HG03103 (cell line): Measurements from ENCODE around the gene PLEKHA6.

ENCODE experiments used
- ATAC-seq: cut with Tn5 transposase; IDR thresholded peaks from one replicate; pipeline ENCODE4 v1.9.1; 2021; ENCODE audit warnings: low read depth; ENCODE audit not compliant: unreplicated experiment

The PLEKHA6 gene

DNA sequence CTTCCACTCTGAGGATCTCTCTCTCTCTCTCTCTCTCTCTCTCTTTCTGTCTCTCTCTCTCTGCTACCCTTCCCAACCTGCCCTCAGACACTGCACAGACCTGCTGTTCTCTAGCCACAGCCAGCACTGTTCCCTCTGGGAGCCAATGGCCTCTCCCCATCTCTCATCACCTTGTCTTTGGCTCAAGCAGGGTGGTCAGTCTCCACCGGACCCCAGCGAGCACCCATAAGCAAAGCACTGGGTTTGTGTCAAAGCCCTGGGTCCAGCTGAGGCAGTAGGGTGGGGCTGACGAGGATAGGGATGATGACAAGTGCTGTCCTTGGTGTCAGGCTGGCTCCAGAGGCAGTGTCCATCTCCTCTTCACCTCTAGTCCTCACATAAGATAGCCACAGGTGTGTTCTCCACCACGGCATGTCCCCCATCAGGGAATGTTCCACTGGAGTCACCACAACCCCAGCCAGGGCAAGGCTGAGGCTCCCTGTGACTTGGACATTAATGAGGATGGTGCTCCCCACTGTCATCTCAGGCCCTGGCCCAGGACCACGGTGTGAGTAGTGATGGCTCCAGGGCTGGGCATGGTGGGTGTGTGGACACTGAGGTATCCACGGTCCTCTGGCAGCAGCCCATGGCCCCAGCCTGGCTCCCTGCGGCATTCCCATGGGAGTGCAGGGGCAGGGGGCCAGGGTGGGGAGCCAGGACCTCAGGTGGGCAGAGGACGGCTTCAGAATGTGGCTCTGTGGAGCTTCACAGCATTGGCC, 137.5 kb downstream of the PLEKHA6 start:
- no peak for ATAC-seq

DNA sequence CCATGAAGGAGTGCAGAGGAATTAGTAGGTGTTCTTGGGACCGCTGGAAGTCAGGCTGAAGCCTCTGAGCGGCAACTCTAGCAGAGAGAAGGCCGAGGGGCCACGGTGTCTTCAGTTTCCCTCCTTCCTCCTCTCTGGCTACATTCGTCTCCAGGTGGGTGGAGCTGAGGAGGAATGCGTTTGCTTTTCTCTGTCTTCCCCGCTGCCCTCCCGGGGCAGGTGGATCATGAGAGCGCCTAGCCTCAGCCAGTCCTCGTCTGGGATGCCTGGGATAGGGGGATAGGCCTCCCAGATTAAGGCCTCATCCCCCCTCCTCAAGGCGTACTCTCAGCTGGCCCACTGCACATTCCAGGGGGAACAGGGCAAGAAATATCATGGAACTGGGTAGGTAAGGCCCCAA, 138.5 kb downstream of the PLEKHA6 start:
- no peak for ATAC-seq

DNA sequence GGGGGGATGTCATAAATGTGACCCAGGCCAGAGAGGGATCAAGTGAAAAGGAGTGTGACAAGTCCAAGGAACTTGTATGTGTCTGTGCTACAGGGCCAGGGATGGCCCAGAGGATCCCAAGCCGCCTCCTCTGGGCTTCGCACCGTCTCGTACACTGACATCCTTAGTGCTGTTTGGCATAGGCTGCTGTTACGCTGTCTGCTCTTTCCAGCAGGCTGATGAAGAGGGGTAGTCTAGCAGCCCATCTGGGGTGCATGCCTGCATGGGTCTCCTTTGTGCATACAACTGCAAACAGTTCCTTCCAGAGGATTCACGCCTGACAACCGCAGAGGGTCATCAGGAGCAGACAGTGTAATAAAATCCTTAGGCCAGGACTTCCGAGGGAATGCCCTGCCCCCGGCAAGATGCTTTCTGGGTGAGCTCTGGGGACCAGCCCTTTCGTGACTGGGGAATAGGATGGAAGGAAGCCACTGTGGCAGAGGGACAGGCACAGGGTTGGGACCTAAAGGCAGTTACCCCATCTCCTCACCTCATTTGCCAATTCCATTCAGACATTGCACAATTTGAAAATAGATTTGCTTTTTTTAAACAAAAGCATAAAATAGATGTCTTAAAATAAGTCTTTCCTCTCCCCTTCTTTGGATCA, 139.6 kb downstream of the PLEKHA6 start:
- ATAC-seq, result no peak

DNA sequence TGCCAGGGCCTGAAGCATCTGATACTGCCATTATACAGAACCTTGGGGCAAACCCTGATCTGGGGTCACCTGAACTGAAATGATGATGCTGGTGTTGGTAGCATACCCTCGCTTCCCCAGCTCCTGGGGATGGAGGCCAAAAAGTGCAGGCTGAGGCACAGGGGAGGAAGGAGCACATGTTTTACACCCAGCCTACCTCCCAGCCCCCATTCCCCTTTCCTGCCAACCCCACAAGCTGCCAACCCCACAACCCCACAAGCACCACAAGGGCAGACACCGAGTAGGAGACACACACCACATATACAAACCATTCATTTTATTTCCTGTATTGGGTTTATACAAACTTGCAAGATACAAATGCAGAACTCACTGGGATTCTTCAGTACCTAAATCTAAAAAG, 141.2 kb downstream of the PLEKHA6 start:
- ATAC-seq, result no peak

DNA sequence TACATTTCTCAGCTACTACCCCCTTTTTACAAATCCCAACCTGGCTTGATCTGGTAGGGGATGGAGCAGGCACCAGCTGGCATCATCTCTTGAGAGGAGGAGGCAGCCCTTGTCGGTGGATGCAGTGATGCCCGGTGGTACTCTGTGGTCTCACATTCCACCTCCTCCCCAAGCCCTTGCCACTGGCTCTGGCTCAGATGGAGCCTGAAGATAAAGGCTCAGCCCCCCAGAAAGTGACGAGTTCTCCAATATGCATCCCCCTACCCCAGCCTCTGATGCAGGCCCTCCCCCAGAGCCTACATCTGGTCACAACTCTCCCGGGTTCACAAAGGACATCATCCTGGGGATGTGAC, 142.1 kb downstream of the PLEKHA6 start:
- ATAC-seq, result no peak

DNA sequence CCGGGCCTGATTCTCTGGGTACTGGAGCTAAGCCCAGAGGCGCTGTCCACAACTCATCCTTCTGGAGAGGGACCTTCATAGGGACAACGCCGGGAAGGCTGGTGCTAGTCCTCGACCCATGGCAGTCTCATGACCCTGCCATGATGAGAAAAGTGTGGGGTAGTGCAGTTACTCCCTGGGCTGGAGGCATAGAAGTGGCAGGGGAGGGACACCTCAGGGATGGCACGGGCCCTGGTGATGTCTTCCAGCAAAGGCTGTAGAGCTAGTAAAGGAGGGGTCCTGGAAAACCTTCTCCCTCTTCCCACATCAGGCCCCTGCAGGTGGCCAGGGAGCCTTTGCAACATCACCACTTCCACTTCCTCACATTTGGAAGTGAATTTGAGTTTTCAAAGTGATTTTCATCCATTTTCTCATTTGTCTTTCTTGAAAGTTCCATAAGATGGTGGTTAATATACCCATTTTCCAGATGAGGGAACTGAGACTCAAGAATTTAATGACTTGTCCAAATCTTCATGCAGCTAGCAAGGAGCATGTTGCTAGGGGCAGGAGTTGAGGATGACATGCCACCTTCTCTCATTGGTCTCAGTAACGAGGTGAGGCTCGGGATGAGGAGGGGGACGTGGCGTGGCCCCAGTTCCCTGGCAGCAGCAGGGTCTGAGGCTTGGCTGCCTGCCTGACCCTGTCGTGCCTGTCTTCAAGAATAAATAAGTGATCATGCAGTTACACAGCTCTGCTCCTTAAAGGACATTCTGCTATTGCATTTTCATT, 142.7 kb downstream of the PLEKHA6 start:
- ATAC-seq, result no peak

DNA sequence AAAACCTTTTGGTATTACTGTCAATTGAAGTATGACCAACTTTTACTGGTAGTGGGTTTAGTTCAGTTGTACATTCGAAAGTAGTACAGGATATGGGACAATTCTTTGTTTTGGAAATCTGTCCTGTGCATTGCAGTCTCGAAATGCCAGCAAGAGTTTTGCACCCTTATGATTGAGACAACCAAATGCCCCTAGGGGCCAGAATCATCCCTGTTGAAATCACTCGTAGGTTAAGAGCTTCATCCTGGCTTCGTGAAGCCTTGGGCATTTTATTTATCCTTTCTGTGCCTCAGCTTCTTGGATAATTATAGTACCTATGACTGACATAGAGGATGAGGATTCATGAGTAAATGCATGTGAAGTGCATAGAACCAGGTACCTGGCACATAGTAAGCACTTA, 143.5 kb downstream of the PLEKHA6 start:
- no peak for ATAC-seq

DNA sequence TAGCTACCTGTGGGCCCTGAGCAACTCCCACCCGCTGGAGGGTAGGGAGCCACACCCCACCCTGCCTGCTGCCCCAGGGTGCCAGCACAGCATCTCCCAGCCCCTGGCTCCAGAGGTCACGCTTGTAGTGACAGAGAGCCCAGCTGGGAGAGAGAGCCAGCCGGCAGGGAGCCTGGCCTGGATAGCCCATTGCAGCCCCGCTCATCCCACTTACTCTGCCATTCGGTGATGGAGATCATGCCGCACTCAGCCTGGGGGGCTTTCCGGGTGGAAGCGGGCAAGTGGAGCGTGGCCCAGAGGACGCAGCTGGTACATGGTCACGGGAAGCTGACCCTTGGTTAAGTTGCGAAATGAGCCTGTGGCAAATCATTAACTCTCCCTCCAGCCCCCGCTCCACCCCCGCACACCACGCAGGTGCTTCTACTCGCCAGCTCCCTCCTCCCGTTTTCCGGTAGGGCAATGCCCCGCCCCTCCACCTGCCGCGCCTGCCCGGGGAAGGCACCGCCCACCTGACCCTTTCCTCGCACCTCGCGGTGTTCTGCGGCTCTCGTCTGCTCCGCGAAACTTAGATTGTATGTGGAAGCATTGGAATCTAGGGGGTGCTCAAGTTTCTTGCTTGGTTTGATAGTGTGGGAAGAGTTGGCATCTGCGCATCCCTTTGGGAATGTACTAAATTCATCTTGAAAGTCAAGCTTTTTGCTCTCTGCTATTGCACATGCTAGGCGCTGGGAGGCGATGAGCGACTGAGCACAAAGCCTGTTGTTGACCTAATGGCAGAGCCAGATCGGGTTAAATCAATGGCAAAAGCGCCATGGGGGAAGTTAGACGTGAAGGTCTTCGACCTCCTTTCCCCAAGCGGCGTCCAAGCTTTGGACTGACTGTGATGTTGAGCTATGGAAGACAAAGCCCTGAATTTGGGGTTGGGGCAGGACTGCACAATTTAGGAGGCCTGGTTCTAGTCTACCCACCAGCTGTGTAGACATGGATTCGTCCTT, 145.8 kb downstream of the PLEKHA6 start, which contains the start of gene GOLT1A:
TSS of gene GOLT1A (minus strand) at position 321 of the 995 bp plus-strand sequence. CDS start at position 239, 82 bp downstream.
- ATAC-seq, result no peak

DNA sequence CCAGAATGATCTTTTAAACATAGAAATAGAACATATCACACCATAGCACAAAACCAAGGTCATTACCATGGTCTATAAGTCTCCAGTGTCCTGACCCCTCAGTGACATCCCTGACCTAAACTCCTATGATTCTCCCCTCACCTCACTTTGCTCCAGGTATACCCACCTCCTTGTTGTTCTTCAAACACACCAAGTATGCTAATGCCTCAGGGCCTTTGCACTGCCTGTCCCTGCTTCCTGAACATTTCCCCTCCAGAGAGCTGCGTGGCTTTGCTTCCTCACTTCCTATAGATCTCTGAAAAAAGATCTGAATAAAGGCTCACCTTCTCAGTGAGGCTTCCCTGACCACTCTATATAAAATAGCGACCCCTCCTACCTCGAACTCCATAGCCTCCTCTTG, 147.0 kb downstream of the PLEKHA6 start:
- no peak for ATAC-seq

DNA sequence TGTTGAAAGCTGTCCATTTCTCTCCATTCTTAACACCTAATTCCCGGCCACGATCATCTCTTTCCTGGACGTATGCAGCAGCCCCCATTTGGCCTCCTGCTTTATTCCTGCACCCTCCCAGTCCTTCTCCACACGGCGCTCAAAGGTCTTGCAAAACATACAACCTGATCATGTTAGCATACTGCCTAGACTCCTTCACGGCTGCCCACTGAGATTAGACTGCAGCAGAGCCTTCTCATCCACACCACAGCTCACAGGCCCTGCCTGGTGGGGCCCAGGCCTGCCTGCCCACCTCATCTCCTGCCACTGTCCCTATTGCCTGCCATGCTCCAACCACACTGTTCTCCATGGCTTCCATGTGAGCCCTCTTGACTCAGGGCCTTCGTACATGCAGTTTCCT, 148.7 kb downstream of the PLEKHA6 start:
- ATAC-seq, result no peak

DNA sequence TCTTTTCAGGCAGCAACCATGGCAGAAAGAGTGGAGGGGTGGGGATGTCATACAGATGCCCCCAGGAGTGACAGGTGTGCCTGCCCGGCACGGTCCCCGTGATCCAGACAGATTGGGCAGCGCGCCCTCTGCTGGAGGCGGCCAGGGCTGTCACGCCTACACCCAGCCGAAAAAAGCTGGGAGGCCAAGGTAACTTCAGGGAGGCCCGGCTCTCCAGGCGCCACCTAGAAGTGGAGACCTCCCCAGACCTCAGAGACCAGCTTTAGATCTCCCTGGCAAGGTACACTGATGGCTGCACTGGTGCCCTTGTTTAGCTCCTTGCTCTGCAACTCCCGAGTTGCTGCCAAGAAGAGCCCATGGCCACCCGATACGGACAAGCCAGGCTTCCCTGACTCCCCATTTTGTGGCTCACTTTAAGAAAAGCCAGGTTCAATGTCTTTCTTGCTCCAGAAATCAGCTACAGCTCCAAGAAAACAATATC, 152.6 kb downstream of the PLEKHA6 start:
- ATAC-seq, result no peak

DNA sequence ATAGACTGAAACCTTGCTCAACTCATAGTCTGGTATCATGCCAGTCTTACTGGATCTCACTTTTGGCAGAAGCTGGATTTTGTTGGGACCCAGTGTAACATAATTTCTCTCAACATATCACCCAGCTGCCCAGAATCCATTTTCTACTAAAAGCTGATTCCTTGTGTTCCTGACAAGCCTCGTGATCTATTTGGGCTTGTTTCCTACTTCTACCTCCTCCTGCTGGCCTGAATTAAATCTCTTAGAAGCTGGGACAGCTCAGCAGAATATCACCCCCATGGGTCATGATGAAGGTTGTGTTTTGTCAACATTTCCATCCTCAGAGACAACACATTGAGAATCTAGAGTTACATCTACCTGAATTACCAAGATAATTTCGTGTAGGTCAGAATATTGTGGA, 153.6 kb downstream of the PLEKHA6 start:
- no peak for ATAC-seq

DNA sequence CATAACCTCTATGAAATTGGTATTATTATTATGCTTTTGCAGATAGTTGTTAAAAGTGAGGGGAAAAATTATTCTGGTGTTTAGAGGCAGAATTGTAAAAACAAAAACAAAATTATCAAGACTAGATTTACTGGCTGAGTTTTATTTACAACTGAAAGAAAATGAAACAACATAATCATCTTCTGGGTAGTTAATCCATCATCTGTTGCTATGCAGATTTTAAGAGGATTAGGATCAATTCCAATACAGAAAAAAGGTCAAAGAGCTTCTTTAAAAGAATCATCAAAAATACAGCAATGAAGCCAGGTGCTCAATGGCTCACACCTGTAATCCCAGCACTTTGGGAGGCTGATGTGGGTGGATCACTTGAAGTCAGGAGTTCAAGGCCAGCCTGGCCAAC, 154.2 kb downstream of the PLEKHA6 start:
- ATAC-seq, result no peak

DNA sequence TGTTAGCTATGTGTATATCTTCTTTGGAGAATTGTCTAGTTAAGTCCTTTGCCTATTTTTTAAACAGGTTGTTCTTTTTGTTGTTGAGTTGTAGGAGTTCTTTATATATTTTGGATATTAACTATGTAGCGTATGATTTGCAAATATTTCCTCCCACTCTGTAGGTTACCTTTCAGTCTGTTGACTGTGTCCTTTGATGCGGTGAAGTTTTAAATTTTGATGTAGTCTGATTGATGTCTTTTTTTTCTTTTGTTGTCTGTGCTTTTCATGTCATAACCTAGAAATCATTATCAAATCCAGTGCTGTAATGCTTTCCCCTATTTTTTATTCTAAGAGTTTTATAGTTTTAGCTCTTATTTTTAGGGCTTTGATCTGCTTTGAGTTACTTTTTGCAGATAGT, 154.8 kb downstream of the PLEKHA6 start:
- no peak for ATAC-seq

DNA sequence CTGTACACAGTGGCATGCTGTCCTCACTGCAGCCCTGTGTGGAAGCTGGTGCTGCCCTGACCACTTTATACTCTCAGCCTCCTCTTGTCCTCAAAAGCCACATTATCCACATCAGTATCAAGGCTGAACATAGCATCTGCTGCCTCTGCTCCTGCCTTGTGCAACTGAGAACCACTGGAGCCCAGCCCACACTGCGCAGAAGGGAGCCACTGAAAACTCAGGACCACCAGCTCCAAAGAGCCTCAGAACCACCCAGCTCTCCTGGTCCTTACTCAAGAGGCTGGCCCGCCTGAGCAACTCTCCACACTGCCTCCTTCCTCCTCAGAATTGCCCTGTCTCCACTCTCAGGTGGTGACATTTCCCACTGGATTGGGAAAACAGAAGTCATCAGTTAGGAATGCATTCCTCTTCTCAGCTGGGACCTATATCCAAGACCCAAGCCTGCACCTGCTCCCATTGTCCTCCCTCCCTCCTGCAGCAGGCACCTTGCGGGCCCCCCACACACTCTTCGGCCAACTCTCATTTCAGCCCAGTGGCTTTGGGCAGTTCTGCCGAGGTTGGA, 156.4 kb downstream of the PLEKHA6 start:
- no peak for ATAC-seq

DNA sequence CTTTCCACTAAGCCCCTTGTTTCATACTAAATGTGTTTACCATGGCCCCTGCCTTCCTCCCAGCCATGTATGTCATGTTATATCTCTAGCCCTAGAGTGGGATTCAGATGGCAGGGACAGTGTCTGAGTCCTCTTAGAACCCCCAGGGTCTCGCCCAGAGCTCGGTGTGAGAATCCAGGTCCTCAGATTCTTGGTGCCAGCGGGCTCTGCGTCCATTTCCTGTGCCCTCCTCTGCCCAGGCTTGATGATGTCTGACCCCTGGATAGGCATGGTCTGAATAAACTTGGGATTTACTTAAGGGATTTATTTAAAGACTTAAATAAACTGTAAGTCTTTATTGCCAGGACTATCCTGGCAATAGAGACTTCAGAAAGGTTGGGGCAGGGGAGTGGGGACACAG, 157.2 kb downstream of the PLEKHA6 start:
- no peak for ATAC-seq

DNA sequence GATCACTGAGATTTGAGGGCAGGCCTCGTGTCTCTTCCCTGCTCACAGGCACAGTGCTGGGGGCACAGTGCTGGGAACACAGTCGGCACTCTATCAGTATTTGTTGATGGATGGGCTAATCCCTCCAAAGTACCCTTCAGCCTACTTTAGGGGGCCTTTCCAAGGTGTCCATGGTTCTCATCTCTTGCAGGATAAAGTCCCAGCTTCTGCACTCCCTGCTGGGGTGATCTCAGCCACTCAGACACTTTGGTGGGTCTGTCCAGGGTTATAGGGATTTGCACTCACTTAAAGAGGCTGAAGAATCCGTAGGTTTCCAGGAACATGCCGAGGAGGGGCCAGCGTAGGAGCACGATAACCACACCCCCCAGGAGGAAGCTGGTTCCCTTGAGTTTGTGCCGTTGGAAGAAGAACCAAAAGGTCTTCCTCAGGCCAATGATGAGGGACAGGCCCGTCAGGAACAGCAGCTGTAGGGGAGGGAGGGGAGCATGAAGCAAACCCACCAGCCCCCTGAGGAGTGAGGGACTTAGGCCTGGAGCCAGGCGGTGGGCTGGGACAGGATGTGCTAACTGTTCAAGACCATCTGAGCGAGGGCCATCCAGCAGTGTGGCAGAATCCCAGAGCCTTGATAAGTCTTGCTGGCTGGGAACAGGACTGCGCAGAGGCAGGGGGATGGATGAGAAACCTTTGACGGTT, 158.2 kb downstream of the PLEKHA6 start:
- no peak for ATAC-seq

DNA sequence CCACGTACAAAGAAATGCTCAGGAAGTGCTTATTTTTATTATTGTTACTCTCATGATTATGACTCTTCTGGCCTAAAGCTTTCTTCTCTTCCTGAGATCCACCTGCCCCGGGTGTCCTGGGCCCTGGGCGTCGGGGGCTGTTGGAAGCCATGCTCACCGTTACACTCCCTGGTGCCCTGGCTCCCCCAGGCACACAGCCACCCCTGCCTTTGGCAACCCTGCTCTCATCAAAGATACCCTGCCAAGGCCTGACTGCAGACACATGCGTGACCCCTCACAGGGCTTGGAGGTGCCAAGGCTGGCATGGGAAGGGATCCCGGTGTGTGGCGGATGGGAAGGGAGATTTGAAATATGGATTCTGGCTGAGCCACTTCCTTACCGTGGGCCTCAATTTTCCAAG, 160.2 kb downstream of the PLEKHA6 start:
- ATAC-seq, result no peak
